Endodermal cell (in vitro differentiated cells): ENCODE data around the gene MAPK1. TPM values are rescaled to one million over a fixed set of nuclear protein-coding genes. Genes with fewer than 3 reads are reported as not detected.

Experiments
- DNase-seq: peaks from one replicate; pipeline ENCODE4 v3.0.0-alpha.2; 2017
- H3K27ac ChIP-seq: 2 replicates; pipeline ENCODE4 v1.5.1; 2013; ENCODE audit warnings: mild to moderate bottlenecking, low read depth, low read length, moderate library complexity
- H3K27me3 ChIP-seq: 2 replicates; pipeline ENCODE4 v1.6.1; 2013; ENCODE audit warnings: mild to moderate bottlenecking, low read length, moderate library complexity; ENCODE audit not compliant: insufficient read depth, control insufficient read depth, poor library complexity, severe bottlenecking
- H3K36me3 ChIP-seq: 2 replicates; pipeline ENCODE4 v1.7.0; 2013; ENCODE audit warnings: mild to moderate bottlenecking, low read length, moderate library complexity; ENCODE audit not compliant: control insufficient read depth, insufficient read depth
- H3K4me1 ChIP-seq: one replicate; pipeline ENCODE4 v1.7.0; 2013; ENCODE audit warnings: low read length; ENCODE audit not compliant: control insufficient read depth, insufficient read depth
- H3K4me3 ChIP-seq: 2 replicates; pipeline ENCODE4 v1.5.1; 2013; ENCODE audit warnings: mild to moderate bottlenecking, low read length, moderate library complexity
- H3K9ac ChIP-seq: 2 replicates; pipeline ENCODE4 v1.6.1; 2013; ENCODE audit warnings: mild to moderate bottlenecking, low read length, moderate library complexity; ENCODE audit not compliant: poor library complexity, severe bottlenecking; ENCODE audit errors: extremely low read depth
- H3K9me3 ChIP-seq: 2 replicates; pipeline ENCODE4 v1.6.1; 2013; ENCODE audit warnings: mild to moderate bottlenecking, low read length, moderate library complexity; ENCODE audit not compliant: control insufficient read depth
- H3K27ac Mint-ChIP-seq: 2 replicates; pipeline ENCODE4 v1.8.0; 2020; ENCODE audit warnings: mixed read lengths
- H3K27me3 Mint-ChIP-seq: 2 replicates; pipeline ENCODE4 v1.8.0; 2021; ENCODE audit warnings: mild to moderate bottlenecking, mixed read lengths; ENCODE audit not compliant: insufficient read depth
- H3K36me3 Mint-ChIP-seq: 2 replicates; pipeline ENCODE4 v1.8.0; 2020; ENCODE audit warnings: low read depth, mixed read lengths
- H3K4me1 Mint-ChIP-seq: 2 replicates; pipeline ENCODE4 v1.8.0; 2020; ENCODE audit warnings: mixed read lengths
- H3K4me3 Mint-ChIP-seq: 2 replicates; pipeline ENCODE4 v1.8.0; 2020; ENCODE audit warnings: mild to moderate bottlenecking, moderate library complexity, mixed read lengths
- H3K9me3 Mint-ChIP-seq: 2 replicates; pipeline ENCODE4 v1.8.0; 2020; ENCODE audit warnings: mild to moderate bottlenecking, mixed read lengths
- WGBS, 2 experiments: methylation state at CpG; one replicate each; pipeline versions ENCODE4 v1.1.5 to v1.1.7; 2013; ENCODE audit warnings: missing lambda C conversion rate in 2 of 2, mixed read lengths in 1 of 2; ENCODE audit not compliant: insufficient coverage in 1 of 2, insufficient read length in 1 of 2; 5-methylcytosine and 5-hydroxymethylcytosine counted together
- total RNA-seq, 2 donors: library from RNA; stranded (reverse); fragmentation: NEBNext Ultra II Directional in 1 of 2; extraction: Animal tissue kit (Norgen Biotek cat#: 25700) in 1 of 2; gene quantifications; 2 replicates in 1 of 2; 3 replicates in 1 of 2; pipeline ENCODE4 v1.2.1, GENCODE V29; 2021
- TF ChIP-seq, protein P1 (sequence below): fragments of 200-600 bp; sonication (generic); conservative IDR thresholded peaks from 2 replicates; pipeline ENCODE4 v1.5.0; 2021; ENCODE audit warnings: antibody characterized with exemption, mild to moderate bottlenecking

Gene MAPK1
- total RNA-seq, 2 donors from 2014 or later = 76.8 to 78.6 TPM

DNA sequence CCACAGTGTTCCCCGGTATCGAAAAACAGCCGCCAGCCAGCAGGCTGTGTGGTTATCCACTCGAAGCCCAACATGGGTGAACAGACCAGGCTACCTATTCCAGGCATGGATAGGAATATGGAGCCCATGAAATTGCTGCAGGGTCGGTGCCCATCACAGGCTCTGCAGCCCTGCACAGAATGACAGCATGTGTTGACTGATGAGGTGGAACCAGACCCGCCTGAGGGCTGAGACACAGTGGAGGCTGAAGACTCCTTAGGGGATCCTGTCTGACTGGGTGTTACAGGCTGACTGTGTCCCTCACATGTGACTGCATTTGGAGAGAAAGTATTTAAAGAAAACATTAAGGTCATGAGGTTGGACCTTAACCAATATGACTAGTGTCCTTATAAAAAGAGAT is 125.7 kb downstream of the MAPK1 start:
- H3K4me1 ChIP-seq = no peaks in the 10 kb centered on the region
- no peak overlapping the region for H3K4me3 ChIP-seq
- no peak overlapping the region for H3K9ac ChIP-seq
- no peaks in the 10 kb centered on the region for H3K36me3 Mint-ChIP-seq
- TF ChIP-seq, protein P1, sequence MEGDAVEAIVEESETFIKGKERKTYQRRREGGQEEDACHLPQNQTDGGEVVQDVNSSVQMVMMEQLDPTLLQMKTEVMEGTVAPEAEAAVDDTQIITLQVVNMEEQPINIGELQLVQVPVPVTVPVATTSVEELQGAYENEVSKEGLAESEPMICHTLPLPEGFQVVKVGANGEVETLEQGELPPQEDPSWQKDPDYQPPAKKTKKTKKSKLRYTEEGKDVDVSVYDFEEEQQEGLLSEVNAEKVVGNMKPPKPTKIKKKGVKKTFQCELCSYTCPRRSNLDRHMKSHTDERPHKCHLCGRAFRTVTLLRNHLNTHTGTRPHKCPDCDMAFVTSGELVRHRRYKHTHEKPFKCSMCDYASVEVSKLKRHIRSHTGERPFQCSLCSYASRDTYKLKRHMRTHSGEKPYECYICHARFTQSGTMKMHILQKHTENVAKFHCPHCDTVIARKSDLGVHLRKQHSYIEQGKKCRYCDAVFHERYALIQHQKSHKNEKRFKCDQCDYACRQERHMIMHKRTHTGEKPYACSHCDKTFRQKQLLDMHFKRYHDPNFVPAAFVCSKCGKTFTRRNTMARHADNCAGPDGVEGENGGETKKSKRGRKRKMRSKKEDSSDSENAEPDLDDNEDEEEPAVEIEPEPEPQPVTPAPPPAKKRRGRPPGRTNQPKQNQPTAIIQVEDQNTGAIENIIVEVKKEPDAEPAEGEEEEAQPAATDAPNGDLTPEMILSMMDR = no peak
- no peak overlapping the region for H3K4me3 Mint-ChIP-seq
- H3K9me3 Mint-ChIP-seq = no peaks in the 10 kb centered on the region
- peaks cover 37% of the 10 kb centered on the region for H3K27me3 Mint-ChIP-seq
- peaks cover 12% of the 10 kb centered on the region for H3K27me3 ChIP-seq
- no peaks in the 10 kb centered on the region for H3K36me3 ChIP-seq
- no peaks in the 10 kb centered on the region for H3K9me3 ChIP-seq
- no peak overlapping the region for H3K27ac ChIP-seq
- 89 to 92% methylated on average over 6 of the region's 6 CpGs for WGBS, 2 experiments
- no peak for DNase-seq
- H3K4me1 Mint-ChIP-seq = no peaks in the 10 kb centered on the region
- no peak overlapping the region for H3K27ac Mint-ChIP-seq

DNA sequence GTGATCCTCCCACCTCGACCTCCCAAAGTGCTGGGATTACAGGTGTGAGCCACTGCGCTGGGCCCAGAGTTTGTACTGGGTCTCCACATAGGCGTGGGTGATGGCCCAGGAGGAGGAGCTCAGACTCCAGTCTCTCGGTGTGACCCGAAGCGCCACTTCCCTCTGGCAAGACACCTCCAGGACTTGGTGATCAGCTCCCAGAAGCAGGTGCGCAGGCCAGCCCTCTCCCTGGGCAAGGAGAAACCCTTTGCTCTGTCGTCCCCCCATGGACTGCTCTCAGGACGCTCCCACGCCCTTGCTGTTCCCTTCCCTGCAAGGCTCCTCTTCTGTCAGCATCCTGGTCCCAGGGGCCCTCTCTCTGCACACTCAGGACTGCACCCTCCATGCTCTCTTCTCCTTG is 126.4 kb downstream of the MAPK1 start:
- Histone ChIP-seq H3K9me3 (no peaks in the 10 kb centered on the region), H3K9ac (no peak overlapping the region), H3K27ac (no peak overlapping the region), H3K4me1 (no peaks in the 10 kb centered on the region), H3K27me3 (peaks cover 12% of the 10 kb centered on the region), H3K36me3 (no peaks in the 10 kb centered on the region), H3K4me3 (no peak overlapping the region)
- DNase-seq = no peak
- Mint-ChIP-seq H3K27me3 (peaks cover 40% of the 10 kb centered on the region), H3K27ac (no peak overlapping the region), H3K4me3 (no peak overlapping the region), H3K9me3 (no peaks in the 10 kb centered on the region), H3K36me3 (no peaks in the 10 kb centered on the region), H3K4me1 (no peaks in the 10 kb centered on the region)
- TF ChIP-seq, protein P1 = no peak
- WGBS, 2 experiments = 85 to 91% methylated on average over 8 to 10 of the region's 10 CpGs

DNA sequence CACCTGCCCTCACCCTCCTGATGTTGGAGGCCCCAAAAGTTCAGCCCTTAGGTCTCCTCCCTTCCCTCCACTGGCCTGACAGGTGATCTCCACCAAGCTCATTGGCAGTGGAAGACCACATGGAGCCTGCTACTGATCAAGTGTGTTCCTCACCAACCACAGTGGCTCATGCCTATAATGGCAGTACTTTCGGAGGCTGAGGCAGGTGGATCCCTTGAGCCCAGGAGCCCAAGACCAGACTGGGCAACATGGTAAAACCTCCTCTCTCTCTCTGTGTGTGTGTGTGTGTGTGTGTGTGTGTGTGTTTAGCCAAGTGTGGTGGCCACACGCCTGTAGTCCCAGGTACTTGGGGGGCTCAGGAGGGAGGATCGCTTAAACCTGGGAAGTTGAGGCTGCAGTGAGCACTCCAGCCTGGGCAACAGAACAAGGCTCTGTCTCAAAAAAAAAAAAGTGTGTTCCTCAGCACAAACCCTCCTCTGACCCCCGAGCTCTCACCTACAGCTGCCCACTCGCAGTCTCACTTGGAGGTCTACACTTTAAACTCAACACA is 127.5 kb downstream of the MAPK1 start:
- no peak overlapping the region for H3K27ac Mint-ChIP-seq
- Histone ChIP-seq H3K9ac (no peak overlapping the region), H3K4me1 (no peaks in the 10 kb centered on the region), H3K27me3 (peaks cover 12% of the 10 kb centered on the region), H3K9me3 (no peaks in the 10 kb centered on the region), H3K36me3 (no peaks in the 10 kb centered on the region), H3K27ac (no peak overlapping the region), H3K4me3 (no peak overlapping the region)
- H3K36me3 Mint-ChIP-seq = no peaks in the 10 kb centered on the region
- TF ChIP-seq, protein P1 = no peak
- H3K4me1 Mint-ChIP-seq = no peaks in the 10 kb centered on the region
- peaks cover 40% of the 10 kb centered on the region for H3K27me3 Mint-ChIP-seq
- no peaks in the 10 kb centered on the region for H3K9me3 Mint-ChIP-seq
- H3K4me3 Mint-ChIP-seq = no peak overlapping the region
- 86 to 92% methylated on average over 1 to 5 of the region's 5 CpGs for WGBS, 2 experiments
- DNase-seq = no peak
